Measurements from ENCODE around the gene ABCC1. TPM values are rescaled to one million over a fixed set of nuclear protein-coding genes. Genes with fewer than 3 reads are reported as not detected.

Gene ABCC1
- polyA plus RNA-seq, 1 of the 3 experiments (the other 2 are of a cell fraction), result 23.7 TPM

GRCh38 chr16:15993128-15993527 lies 43.7 kb downstream of the ABCC1 start:
- 88% methylated on average over 4 of the region's 4 CpGs for WGBS (ENCODE audit: low lambda C conversion rate)
- H3K27ac ChIP-seq (ENCODE audit: low read depth in 2 of 2, low read length in 1 of 2), result no peak overlapping the region
- TF ChIP-seq GATA2 (CRISPR knock-in tag; IDR thresholded peaks at IDR 0.05) (no peak), ELF1 (IDR thresholded peaks at IDR 0.05) (no peak), RAD21 (IDR thresholded peaks at IDR 0.05; ENCODE audit: low read length) (no peak), MEF2A (IDR thresholded peaks at IDR 0.05; ENCODE audit: borderline replicate concordance, low read depth) (no peak), RCOR1 (IDR thresholded peaks at IDR 0.05; ENCODE audit: low read length) (no peak), RFX5 (IDR thresholded peaks at IDR 0.05; ENCODE audit: low read length) (no peak), YY1 (IDR thresholded peaks at IDR 0.05; ENCODE audit: low read depth) (no peak), RXRA (IDR thresholded peaks at IDR 0.05; ENCODE audit: borderline replicate concordance, low read depth) (no peak), JUND (IDR thresholded peaks at IDR 0.05) (no peak), IRF3 (IDR thresholded peaks at IDR 0.05; ENCODE audit: low read depth, low read length) (no peak), GABPA (IDR thresholded peaks at IDR 0.05; ENCODE audit: low read depth) (no peak), FOXJ3 (CRISPR knock-in tag; IDR thresholded peaks at IDR 0.05) (no peak)
- no peaks in the 10 kb centered on the region for H3K9me3 ChIP-seq
- no peak overlapping the region for H3K4me3 ChIP-seq (ENCODE audit: low read depth in 2 of 2, low read length in 1 of 2)
- H3F3A ChIP-seq (replicated peaks; ENCODE audit: insufficient read depth), result peaks cover 15% of the 10 kb centered on the region
- H3K4me1 ChIP-seq (ENCODE audit: control insufficient read depth in 1 of 2, insufficient read depth in 2 of 2, low read depth in 1 of 2, low read length in 1 of 2), result peaks cover 39 to 54% of the 10 kb centered on the region in 2 experiments; a peak in 3 of 4 replicates
- no peak overlapping the region for H2AFZ ChIP-seq (ENCODE audit: low read depth)
- ChIA-PET POLR2A (no interaction called here), CTCF (no interaction called here)
- no peaks in the 10 kb centered on the region for H3K27me3 ChIP-seq (ENCODE audit: insufficient read depth)
- no peaks in the 10 kb centered on the region for H3K9me2 ChIP-seq
- no peak for DNase-seq
- H3K36me3 ChIP-seq (replicated peaks in 1 of 2; ENCODE audit: control insufficient read depth in 1 of 2, insufficient read depth in 2 of 2, low read length in 1 of 2), result no peaks in the 10 kb centered on the region
- no peak overlapping the region for H3K9ac ChIP-seq
- 0 out of 2 replicates have a peak, but pooled peaks cover 7% of the 10 kb centered on the region for H4K20me1 ChIP-seq (ENCODE audit: insufficient read depth)
- no peak overlapping the region for H3K4me2 ChIP-seq
- H3K79me2 ChIP-seq (ENCODE audit: insufficient read depth), result peaks cover 93% of the 10 kb centered on the region

GRCh38 chr16:15993541-15993940 lies 44.1 kb downstream of the ABCC1 start:
- WGBS (ENCODE audit: low lambda C conversion rate), result 94% methylated on average over 8 of the region's 8 CpGs
- Histone ChIP-seq H3F3A (replicated peaks; ENCODE audit: insufficient read depth) (peaks cover 19% of the 10 kb centered on the region), H3K27me3 (ENCODE audit: insufficient read depth) (no peaks in the 10 kb centered on the region), H2AFZ (ENCODE audit: low read depth) (no peak overlapping the region), H3K9me3 (no peaks in the 10 kb centered on the region), H3K4me2 (no peak overlapping the region), H3K9ac (no peak overlapping the region), H3K79me2 (ENCODE audit: insufficient read depth) (peaks cover 88% of the 10 kb centered on the region), H3K36me3 (replicated peaks in 1 of 2; ENCODE audit: control insufficient read depth in 1 of 2, insufficient read depth in 2 of 2, low read length in 1 of 2) (no peaks in the 10 kb centered on the region), H3K27ac (ENCODE audit: low read depth in 2 of 2, low read length in 1 of 2) (peak overlapping the region in 1 of 2 experiments; percentile 63; a peak in 2 of 4 replicates), H3K4me3 (ENCODE audit: low read depth in 2 of 2, low read length in 1 of 2) (no peak overlapping the region), H4K20me1 (ENCODE audit: insufficient read depth) (0 out of 2 replicates have a peak, but pooled peaks cover 7% of the 10 kb centered on the region), H3K4me1 (ENCODE audit: control insufficient read depth in 1 of 2, insufficient read depth in 2 of 2, low read depth in 1 of 2, low read length in 1 of 2) (peaks cover 39 to 53% of the 10 kb centered on the region in 2 experiments; a peak in 3 of 4 replicates), H3K9me2 (no peaks in the 10 kb centered on the region)
- TF ChIP-seq EP300 (IDR thresholded peaks at IDR 0.05; ENCODE audit: borderline replicate concordance in 1 of 2, low read depth in 1 of 2, low read length in 1 of 2) (no peak), USF2 (IDR thresholded peaks at IDR 0.05; ENCODE audit: borderline replicate concordance, low read depth, low read length) (no peak), RAD21 (IDR thresholded peaks at IDR 0.05; ENCODE audit: low read length) (no peak), SIN3A (IDR thresholded peaks at IDR 0.05; ENCODE audit: borderline replicate concordance, low read depth, low read length) (no peak), EZH2phosphoT487 (IDR thresholded peaks at IDR 0.05; ENCODE audit: borderline replicate concordance, low read depth) (no peak), RXRA (IDR thresholded peaks at IDR 0.05; ENCODE audit: borderline replicate concordance, low read depth) (no peak), RFX5 (IDR thresholded peaks at IDR 0.05; ENCODE audit: low read length) (no peak), CTCF (IDR thresholded peaks at IDR 0.05) (no peak), IRF3 (IDR thresholded peaks at IDR 0.05; ENCODE audit: low read depth, low read length) (no peak), FOXM1 (IDR thresholded peaks at IDR 0.05; ENCODE audit: low read depth) (no peak), JUND (IDR thresholded peaks at IDR 0.05) (no peak), GATA2 (CRISPR knock-in tag; IDR thresholded peaks at IDR 0.05) (no peak), YY1 (IDR thresholded peaks at IDR 0.05; ENCODE audit: low read depth) (no peak)
- ChIA-PET CTCF (no interaction called here), POLR2A (no interaction called here)
- DNase-seq, result no peak

All from SK-N-SH (cell line).